Measurements from ENCODE around the gene BAD. TPM values are rescaled to one million over a fixed set of nuclear protein-coding genes. Genes with fewer than 3 reads are reported as not detected.
"Not testable (repeated sequence)": the region's sequence is repeated elsewhere in the genome, so short reads cannot be mapped to it uniquely, and the experiment has no call there.

Gene BAD
- total RNA-seq, 1 donor from 2014 or later: 30.1 TPM

- intact Hi-C loops (cut with micrococcal nuclease): no loop called here
- peaks cover 22% of the 10 kb centered on the region for H3K36me3 Mint-ChIP-seq (ENCODE audit: low read depth)
- no peaks in the 10 kb centered on the region for H3K9me3 Mint-ChIP-seq
- no peak for DNase-seq (ENCODE audit: low spot score)
- no peak overlapping the region for H3K27ac Mint-ChIP-seq
- peak overlapping the region; percentile 54 for H3K4me3 Mint-ChIP-seq
- H3K4me1 Mint-ChIP-seq (ENCODE audit: low read depth): peaks cover 34% of the 10 kb centered on the region
- no peaks in the 10 kb centered on the region for H3K27me3 Mint-ChIP-seq (ENCODE audit: insufficient read depth)
Measured at GRCh38 chr11:64320556-64320955, 36.1 kb upstream of the BAD start.

GRCh38 chr11:64318766-64319761 lies 34.6 kb upstream of the BAD start:
- peak overlapping the region; percentile 100 for H3K27ac Mint-ChIP-seq
- no peaks in the 10 kb centered on the region for H3K27me3 Mint-ChIP-seq (ENCODE audit: insufficient read depth)
- peaks cover 27% of the 10 kb centered on the region for H3K36me3 Mint-ChIP-seq (ENCODE audit: low read depth)
- peak overlapping the region; percentile 94 for H3K4me3 Mint-ChIP-seq
- no peaks in the 10 kb centered on the region for H3K9me3 Mint-ChIP-seq
- peaks cover 34% of the 10 kb centered on the region for H3K4me1 Mint-ChIP-seq (ENCODE audit: low read depth)
- DNase-seq (ENCODE audit: low spot score): no peak
- intact Hi-C loops (cut with micrococcal nuclease): loop anchor here (1.0 to 5.0 kb wide), 4 partner anchors 12 to 332 kb away; partner anchors contain the start of genes CCDC88B, GPR137 and OTUB1

- peak within 1 kb of the TSS; percentile 94 for H3K4me3 Mint-ChIP-seq
- no peaks in the 10 kb centered on the region for H3K27me3 Mint-ChIP-seq (ENCODE audit: insufficient read depth)
- intact Hi-C loops (cut with micrococcal nuclease): loop anchor here (1.0 to 5.0 kb wide), 10 partner anchors 13 to 460 kb away; partner anchors contain the start of genes CCDC88B, ESRRA, FKBP2 and GPR137
- peak; percentile 96 for DNase-seq (ENCODE audit: low spot score)
- H3K36me3 Mint-ChIP-seq (ENCODE audit: low read depth): peaks cover 27% of the 10 kb centered on the region
- peak within 1 kb of the TSS; percentile 100 for H3K27ac Mint-ChIP-seq
- no peaks in the 10 kb centered on the region for H3K9me3 Mint-ChIP-seq
- H3K4me1 Mint-ChIP-seq (ENCODE audit: low read depth): peaks cover 34% of the 10 kb centered on the region
Measured at GRCh38 chr11:64317961-64318765, 33.7 kb upstream of the BAD start, which contains the start of gene PRDX5. Gene PRDX5 (plus strand): TSS chr11:64318121. CDS start chr11:64318216, 95 bp downstream.

GRCh38 chr11:64317325-64317960 lies 33.0 kb upstream of the BAD start, which contains the start of gene TRMT112:
Gene TRMT112 (minus strand): TSS chr11:64317559. CDS start chr11:64317526, 33 bp downstream.
- Mint-ChIP-seq H3K27ac (peak within 1 kb of the TSS; percentile 100), H3K9me3 (no peaks in the 10 kb centered on the region), H3K4me3 (peak within 1 kb of the TSS; percentile 94), H3K36me3 (ENCODE audit: low read depth) (peaks cover 31% of the 10 kb centered on the region), H3K4me1 (ENCODE audit: low read depth) (peaks cover 34% of the 10 kb centered on the region), H3K27me3 (ENCODE audit: insufficient read depth) (no peaks in the 10 kb centered on the region)
- intact Hi-C loops (cut with micrococcal nuclease): loop anchor here (1.0 to 5.0 kb wide), 7 partner anchors 12 to 461 kb away; partner anchors contain the start of genes ESRRA, FKBP2, OTUB1 and RPS6KA4
- peak; percentile 97 for DNase-seq (ENCODE audit: low spot score)

GRCh38 chr11:64316672-64317324 lies 32.3 kb upstream of the BAD start:
- peaks cover 31% of the 10 kb centered on the region for H3K36me3 Mint-ChIP-seq (ENCODE audit: low read depth)
- intact Hi-C loops (cut with micrococcal nuclease): loop anchor here (1.0 to 5.0 kb wide), 7 partner anchors 11 to 462 kb away; partner anchors contain the start of genes ESRRA, FKBP2, OTUB1 and RPS6KA4
- no peaks in the 10 kb centered on the region for H3K27me3 Mint-ChIP-seq (ENCODE audit: insufficient read depth)

GRCh38 chr11:64315667-64316526 lies 31.4 kb upstream of the BAD start:
- DNase-seq (ENCODE audit: low spot score); H3K27me3 Mint-ChIP-seq (ENCODE audit: insufficient read depth); H3K9me3 Mint-ChIP-seq: not testable (repeated sequence)
- Mint-ChIP-seq H3K4me3 (peak overlapping the region; percentile 94), H3K27ac (peak overlapping the region; percentile 100), H3K4me1 (ENCODE audit: low read depth) (peaks cover 30% of the 10 kb centered on the region), H3K36me3 (ENCODE audit: low read depth) (peaks cover 25% of the 10 kb centered on the region)
- intact Hi-C loops (cut with micrococcal nuclease): loop anchor here (5.0 kb wide), 1 partner anchor 329 kb away; the partner anchor contains the start of gene OTUB1

More at GRCh38 chr11:64316672-64317324, 32.3 kb upstream of the BAD start:
- no peaks in the 10 kb centered on the region for H3K9me3 Mint-ChIP-seq
- H3K27ac Mint-ChIP-seq: peak overlapping the region; percentile 100
- no peak for DNase-seq (ENCODE audit: low spot score)
- peaks cover 34% of the 10 kb centered on the region for H3K4me1 Mint-ChIP-seq (ENCODE audit: low read depth)
- H3K4me3 Mint-ChIP-seq: peak overlapping the region; percentile 94

GRCh38 chr11:64314805-64315561 lies 30.5 kb upstream of the BAD start:
- peaks cover 24% of the 10 kb centered on the region for H3K4me1 Mint-ChIP-seq (ENCODE audit: low read depth)
- peaks cover 21% of the 10 kb centered on the region for H3K36me3 Mint-ChIP-seq (ENCODE audit: low read depth)
- peak overlapping the region; percentile 45 for H3K4me3 Mint-ChIP-seq
- no peak overlapping the region for H3K27ac Mint-ChIP-seq
- no peaks in the 10 kb centered on the region for H3K27me3 Mint-ChIP-seq (ENCODE audit: insufficient read depth)
- intact Hi-C loops (cut with micrococcal nuclease): loop anchor here (5.0 kb wide), 1 partner anchor 328 kb away; the partner anchor contains the start of gene OTUB1
- no peak for DNase-seq (ENCODE audit: low spot score)
- H3K9me3 Mint-ChIP-seq: no peaks in the 10 kb centered on the region

GRCh38 chr11:64314146-64314804 lies 29.8 kb upstream of the BAD start:
- intact Hi-C loops (cut with micrococcal nuclease): no loop called here
- Mint-ChIP-seq H3K27ac (no peak overlapping the region), H3K9me3 (no peaks in the 10 kb centered on the region), H3K4me3 (no peak overlapping the region), H3K27me3 (ENCODE audit: insufficient read depth) (no peaks in the 10 kb centered on the region), H3K4me1 (ENCODE audit: low read depth) (peaks cover 17% of the 10 kb centered on the region), H3K36me3 (ENCODE audit: low read depth) (peaks cover 21% of the 10 kb centered on the region)
- DNase-seq (ENCODE audit: low spot score): no peak

- Mint-ChIP-seq H3K27ac (no peak overlapping the region), H3K4me3 (no peak overlapping the region)
- intact Hi-C loops (cut with micrococcal nuclease): no loop called here
Measured at GRCh38 chr11:64313491-64314145, 29.2 kb upstream of the BAD start.

GRCh38 chr11:64312947-64313346 lies 28.5 kb upstream of the BAD start:
- peaks cover 12% of the 10 kb centered on the region for H3K4me1 Mint-ChIP-seq (ENCODE audit: low read depth)
- no peaks in the 10 kb centered on the region for H3K9me3 Mint-ChIP-seq
- H3K36me3 Mint-ChIP-seq (ENCODE audit: low read depth): peaks cover 21% of the 10 kb centered on the region
- no peak overlapping the region for H3K4me3 Mint-ChIP-seq
- H3K27ac Mint-ChIP-seq: peak overlapping the region; percentile 42
- intact Hi-C loops (cut with micrococcal nuclease): no loop called here
- no peak for DNase-seq (ENCODE audit: low spot score)
- H3K27me3 Mint-ChIP-seq (ENCODE audit: insufficient read depth): no peaks in the 10 kb centered on the region

More at GRCh38 chr11:64313491-64314145, 29.2 kb upstream of the BAD start:
- peaks cover 21% of the 10 kb centered on the region for H3K36me3 Mint-ChIP-seq (ENCODE audit: low read depth)
- H3K4me1 Mint-ChIP-seq (ENCODE audit: low read depth): peaks cover 12% of the 10 kb centered on the region
- no peaks in the 10 kb centered on the region for H3K27me3 Mint-ChIP-seq (ENCODE audit: insufficient read depth)
- no peaks in the 10 kb centered on the region for H3K9me3 Mint-ChIP-seq
- DNase-seq (ENCODE audit: low spot score): no peak
